Chondrocyte (in vitro differentiated cells): Measurements from ENCODE around the gene PCGF1. TPM values are rescaled to one million over a fixed set of nuclear protein-coding genes. Genes with fewer than 3 reads are reported as not detected.
A peak's percentile ranks its signal among the peaks of the same experiment; 100 is the strongest.

Source experiments
- DNase-seq: peaks from one replicate; pipeline ENCODE4 v3.0.0; 2021; ENCODE audit warnings: mixed read lengths, low spot score
- H3K27ac Mint-ChIP-seq: one replicate; pipeline ENCODE4 v1.8.0; 2021; ENCODE audit warnings: mild to moderate bottlenecking, moderate library complexity, mixed read lengths; ENCODE audit not compliant: unreplicated experiment
- H3K27me3 Mint-ChIP-seq: 2 replicates; pipeline ENCODE4 v1.8.0; 2021; ENCODE audit warnings: low read depth, mixed read lengths
- H3K36me3 Mint-ChIP-seq: 2 replicates; pipeline ENCODE4 v1.8.0; 2021; ENCODE audit warnings: low read depth, mixed read lengths
- H3K4me1 Mint-ChIP-seq: 2 replicates; pipeline ENCODE4 v1.8.0; 2021; ENCODE audit warnings: low read depth, mild to moderate bottlenecking, mixed read lengths
- H3K4me3 Mint-ChIP-seq: one replicate; pipeline ENCODE4 v1.8.0; 2021; ENCODE audit warnings: mild to moderate bottlenecking, moderate library complexity, mixed read lengths; ENCODE audit not compliant: unreplicated experiment
- H3K9me3 Mint-ChIP-seq: 2 replicates; pipeline ENCODE4 v1.8.0; 2021; ENCODE audit warnings: low read depth, mixed read lengths
- CTCF ChIP-seq: fragments of 200-600 bp; sonication (generic); IDR thresholded peaks from 2 replicates; pipeline ENCODE4 v1.5.0; 2021; ENCODE audit warnings: antibody characterized with exemption, mild to moderate bottlenecking, moderate library complexity
- total RNA-seq: library from RNA; stranded (reverse); gene quantifications from 3 replicates; pipeline ENCODE4 v1.2.1, GENCODE V29; 2021

The PCGF1 gene
- total RNA-seq, 1 donor from 2014 or later, result 30.7 TPM

DNA sequence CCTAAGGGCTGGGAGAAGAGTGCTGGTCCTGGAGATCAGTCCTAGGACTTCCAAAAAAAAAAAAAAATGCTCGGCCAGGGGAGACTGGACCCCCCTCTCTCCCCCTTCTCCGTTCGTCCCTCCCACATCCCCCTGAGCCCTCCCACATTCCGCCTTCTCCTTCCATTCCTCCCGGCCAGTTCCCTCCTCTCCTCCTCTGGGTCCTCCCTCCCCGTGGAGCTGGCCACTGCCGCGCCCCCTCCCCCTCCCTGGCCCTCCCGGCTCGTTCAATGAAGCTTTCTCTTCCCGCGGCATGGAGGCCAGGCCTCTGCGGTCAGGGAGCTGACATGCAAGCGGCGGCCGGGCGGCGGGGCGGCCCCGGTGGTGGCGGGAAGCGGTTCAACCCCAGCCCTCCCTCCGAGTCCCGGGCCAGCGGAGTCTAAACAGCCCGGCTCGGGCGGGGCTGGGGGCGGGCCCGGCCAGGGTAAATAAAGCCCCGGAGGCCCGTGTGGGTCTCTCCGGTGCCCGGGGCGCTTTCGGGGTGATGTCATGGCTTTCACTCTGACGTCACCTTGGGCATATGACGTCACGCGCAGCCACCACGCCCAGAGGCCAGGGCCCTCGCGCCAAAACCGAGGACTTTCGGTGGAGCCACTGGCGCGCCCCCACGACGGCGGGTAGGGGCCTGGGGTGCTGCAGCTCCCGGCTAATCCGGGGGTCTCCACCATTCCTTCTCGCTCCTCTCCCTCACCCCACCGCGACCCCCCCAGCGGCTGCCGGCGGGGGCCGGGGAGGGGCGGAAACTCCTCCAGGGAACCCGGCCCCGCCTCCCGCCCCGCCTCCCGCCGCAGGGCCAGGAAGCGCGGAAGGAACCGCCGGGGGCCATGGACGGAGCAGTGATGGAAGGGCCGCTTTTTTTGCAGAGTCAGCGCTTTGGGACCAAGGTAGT, 46.7 kb upstream of the PCGF1 start, which contains the start of the genes DOK1 and LOXL3:
Gene DOK1, plus strand, starts transcription at position 829 of the 928 bp plus-strand sequence. Its CDS starts 35 bp downstream, at position 864.
Gene LOXL3, minus strand, starts transcription at position 51 of the 928 bp plus-strand sequence. CDS start 1,308 bp downstream, outside the sequence.
- Mint-ChIP-seq H3K4me1 (peaks cover 66% of the 10 kb centered on the region), H3K9me3 (no peaks in the 10 kb centered on the region), H3K27me3 (no peaks in the 10 kb centered on the region), H3K4me3 (peak within 1 kb of the TSS; percentile 97), H3K27ac (peak within 1 kb of the TSS; percentile 97), H3K36me3 (peaks cover 9% of the 10 kb centered on the region)
- TF ChIP-seq CTCF, result no peak
- DNase-seq, result no peak

- TF ChIP-seq CTCF, result no peak
- Mint-ChIP-seq H3K9me3 (no peaks in the 10 kb centered on the region), H3K36me3 (peaks cover 9% of the 10 kb centered on the region), H3K27me3 (no peaks in the 10 kb centered on the region), H3K4me3 (peak overlapping the region; percentile 97), H3K4me1 (peaks cover 72% of the 10 kb centered on the region), H3K27ac (peak overlapping the region; percentile 97)
- no peak for DNase-seq
Measured at GRCh38 chr2:74552914-74553811, 45.7 kb upstream of the PCGF1 start.

DNA sequence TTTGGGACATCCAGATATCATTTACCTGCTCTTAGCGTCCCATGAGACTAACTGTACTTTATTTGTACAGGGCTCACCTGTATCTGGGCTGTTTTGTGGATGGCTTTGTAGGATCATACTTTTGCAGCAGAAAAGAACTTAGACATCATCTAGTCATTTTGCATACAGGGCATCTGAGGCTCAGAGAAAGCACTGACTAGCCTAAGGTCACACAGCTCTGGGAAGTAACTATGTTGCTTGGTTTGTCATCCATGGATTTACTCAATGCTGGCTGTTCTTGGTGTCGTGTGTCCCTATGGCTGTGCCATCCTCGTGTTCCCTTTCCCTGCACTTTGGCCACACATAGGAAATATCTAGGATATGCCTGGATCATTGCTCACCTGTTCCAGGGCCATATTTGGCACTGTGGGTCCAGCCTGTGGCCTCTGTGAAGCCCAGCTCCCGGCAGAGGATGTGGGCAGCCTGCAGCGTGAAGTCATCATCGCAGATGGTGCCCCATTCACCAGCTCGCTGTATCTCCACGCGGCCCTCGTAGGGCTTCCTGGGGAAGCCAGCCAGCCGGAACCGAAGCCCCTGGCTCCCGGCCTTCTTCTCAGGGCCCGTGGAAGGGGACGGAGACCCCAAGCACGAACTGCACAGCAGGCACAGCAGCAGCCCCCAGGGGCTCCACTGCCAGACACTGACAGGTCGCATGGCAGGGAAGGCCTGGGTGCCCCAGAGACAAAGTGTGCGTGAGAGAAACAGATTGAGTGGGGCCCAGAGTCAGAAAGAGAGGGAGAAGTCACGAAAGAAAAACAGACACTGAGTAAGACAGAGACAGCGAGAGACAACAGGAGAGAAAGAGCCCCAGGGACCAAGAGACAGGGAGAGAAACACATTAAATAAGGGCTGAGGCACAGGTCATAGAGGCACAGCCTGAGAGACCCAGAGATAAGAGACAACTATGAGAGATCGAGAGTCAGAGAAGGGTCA, 44.7 kb upstream of the PCGF1 start:
- no peaks in the 10 kb centered on the region for H3K27me3 Mint-ChIP-seq
- H3K36me3 Mint-ChIP-seq, result peaks cover 11% of the 10 kb centered on the region
- H3K4me1 Mint-ChIP-seq, result peaks cover 73% of the 10 kb centered on the region
- DNase-seq, result no peak
- H3K9me3 Mint-ChIP-seq, result no peaks in the 10 kb centered on the region
- TF ChIP-seq CTCF, result no peak
- peak overlapping the region; percentile 97 for H3K4me3 Mint-ChIP-seq
- H3K27ac Mint-ChIP-seq, result peak overlapping the region; percentile 97

- no peaks in the 10 kb centered on the region for H3K27me3 Mint-ChIP-seq
Measured at GRCh38 chr2:74551530-74551929, 44.0 kb upstream of the PCGF1 start.

More at GRCh38 chr2:74551530-74551929, 44.0 kb upstream of the PCGF1 start:
- Mint-ChIP-seq H3K9me3 (no peaks in the 10 kb centered on the region), H3K36me3 (peaks cover 11% of the 10 kb centered on the region), H3K27ac (peak overlapping the region; percentile 9), H3K4me3 (peak overlapping the region; percentile 97), H3K4me1 (peaks cover 66% of the 10 kb centered on the region)
- TF ChIP-seq CTCF, result no peak
- DNase-seq, result no peak
